PC-3 (cell line): ENCODE data around the gene TFE3. TPM values are rescaled to one million over a fixed set of nuclear protein-coding genes. Genes with fewer than 3 reads are reported as not detected.
A peak's percentile ranks its signal among the peaks of the same experiment; 100 is the strongest.

Source experiments
- ATAC-seq: fragments of 200-7000 bp; cut with Tn5 transposase; 2 replicates; pipeline ENCODE4 v1.9.1; 2020; ENCODE audit warnings: mild to moderate bottlenecking, moderate library complexity
- BruUV-seq: library from RNA; stranded (reverse); fragments of 400-500 nt; replicated peaks from 2 replicates; lab custom pipeline; 2021; lab: Mats Ljungman, UMichigan
- CTCF ChIA-PET: fragments of 300-600 bp; sonication (Branson Sonifier 250); formaldehyde crosslinking; loops from one replicate; lab custom pipeline; 2022; ENCODE audit warnings: antibody characterized with exemption; lab: Charles Lee
- POLR2A ChIA-PET: fragments of 300-600 bp; sonication (Branson Sonifier 250); formaldehyde crosslinking; loops from one replicate; lab custom pipeline; 2022; ENCODE audit warnings: antibody characterized with exemption; ENCODE audit not compliant: unreplicated experiment; lab: Charles Lee
- DNase-seq: peaks from one replicate; pipeline ENCODE4 v3.0.0-alpha.2; 2015
- H2AFZ ChIP-seq: fragments of 300-600 bp; sonication (generic); 2 replicates; pipeline ENCODE4 v1.6.0; 2016; ENCODE audit warnings: antibody characterized with exemption, low read length
- H3F3A ChIP-seq: fragments of 300-600 bp; sonication (generic); one replicate; pipeline ENCODE4 v1.6.0; 2017; ENCODE audit warnings: antibody characterized with exemption, low read length, control low read depth, mild to moderate bottlenecking; ENCODE audit not compliant: unreplicated experiment
- H3K27ac ChIP-seq: fragments of 300-600 bp; sonication (generic); 2 replicates; pipeline ENCODE4 v1.5.1; 2016; ENCODE audit warnings: mild to moderate bottlenecking, low read length
- H3K27me3 ChIP-seq: fragments of 300-600 bp; sonication (generic); 2 replicates; pipeline ENCODE4 v1.6.1; 2016; ENCODE audit warnings: low read length, mixed read lengths
- H3K36me3 ChIP-seq: fragments of 300-600 bp; sonication (generic); 2 replicates; pipeline ENCODE4 v1.6.1; 2016; ENCODE audit warnings: low read depth, mixed run types, low read length, mixed read lengths
- H3K4me1 ChIP-seq: fragments of 300-600 bp; sonication (generic); 2 replicates; pipeline ENCODE4 v1.5.1; 2016; ENCODE audit warnings: low read length; ENCODE audit not compliant: insufficient read depth
- H3K4me2 ChIP-seq: fragments of 300-600 bp; sonication (generic); 2 replicates; pipeline ENCODE4 v1.6.0; 2016; ENCODE audit warnings: low read length
- H3K4me3 ChIP-seq: fragments of 300-600 bp; sonication (generic); 2 replicates; pipeline ENCODE4 v1.5.1; 2016; ENCODE audit warnings: mild to moderate bottlenecking, low read length, mixed read lengths
- H3K79me2 ChIP-seq: fragments of 300-600 bp; sonication (generic); 2 replicates; pipeline ENCODE4 v1.6.1; 2017; ENCODE audit warnings: low read length, mixed read lengths
- H3K9ac ChIP-seq: fragments of 300-600 bp; sonication (generic); 2 replicates; pipeline ENCODE4 v1.6.0; 2016; ENCODE audit warnings: mild to moderate bottlenecking, low read length
- H3K9me2 ChIP-seq: fragments of 300-600 bp; sonication (generic); replicated peaks from 2 replicates; pipeline ENCODE4 v1.6.1; 2016; ENCODE audit warnings: mixed run types, low read length, mixed read lengths
- H3K9me3 ChIP-seq: fragments of 300-600 bp; sonication (generic); 2 replicates; pipeline ENCODE4 v1.6.1; 2016; ENCODE audit warnings: low read length, mixed read lengths
- H4K20me1 ChIP-seq: fragments of 300-600 bp; sonication (generic); 2 replicates; pipeline ENCODE4 v1.6.1; 2016; ENCODE audit warnings: low read length, mixed read lengths
- EZH2 ChIP-seq: fragments of 300-600 bp; sonication (generic); IDR thresholded peaks from one replicate; pipeline ENCODE4 v1.6.1; 2017; ENCODE audit warnings: antibody characterized with exemption, mild to moderate bottlenecking, low read length; ENCODE audit not compliant: unreplicated experiment
- EZH2phosphoT487 ChIP-seq: fragments of 300-600 bp; sonication (generic); IDR thresholded peaks from 2 replicates; pipeline ENCODE4 v1.6.1; 2018; ENCODE audit warnings: mild to moderate bottlenecking, antibody characterized with exemption, low read length, borderline replicate concordance
- intact Hi-C: fragments of 100-400 bp; cut with micrococcal nuclease; formaldehyde crosslinking; loops from 2 replicates; pipeline ENCODE4 v1.9.0; 2023
- total RNA-seq: library from RNA; depleted of rRNA; stranded (reverse); fragments of >200 nt; gene quantifications from 2 replicates; pipeline ENCODE4 v1.2.3, GENCODE V29; 2014
- TF ChIP-seq, protein P1 (sequence below): fragments of 300-600 bp; sonication (generic); conservative IDR thresholded peaks from 2 replicates; pipeline ENCODE4 v1.5.1; 2017; ENCODE audit warnings: antibody characterized with exemption, low read depth, mild to moderate bottlenecking, low read length

TFE3 gene
- total RNA-seq, 1 experiment from 2014 or later = 46.9 TPM

DNA sequence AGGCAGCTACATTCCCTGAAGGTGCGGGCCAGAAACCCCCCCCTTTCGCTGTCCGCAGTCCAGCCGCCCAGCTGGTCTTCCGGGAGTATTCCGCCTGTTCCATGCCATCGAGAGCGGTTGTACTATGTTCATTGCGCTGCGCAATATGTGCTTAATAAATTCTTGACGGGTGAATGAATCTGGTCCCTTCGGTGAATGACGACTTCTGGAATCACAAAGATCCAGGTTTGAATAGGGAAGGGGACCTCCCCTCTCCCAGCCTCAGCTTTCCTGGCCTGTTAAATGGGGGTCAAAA is 777 bp upstream of the TFE3 start:
- peaks cover 29% of the 10 kb centered on the region for H3K4me1 ChIP-seq
- no peak for TF ChIP-seq EZH2
- no peak for TF ChIP-seq EZH2phosphoT487
- TF ChIP-seq, protein P1, sequence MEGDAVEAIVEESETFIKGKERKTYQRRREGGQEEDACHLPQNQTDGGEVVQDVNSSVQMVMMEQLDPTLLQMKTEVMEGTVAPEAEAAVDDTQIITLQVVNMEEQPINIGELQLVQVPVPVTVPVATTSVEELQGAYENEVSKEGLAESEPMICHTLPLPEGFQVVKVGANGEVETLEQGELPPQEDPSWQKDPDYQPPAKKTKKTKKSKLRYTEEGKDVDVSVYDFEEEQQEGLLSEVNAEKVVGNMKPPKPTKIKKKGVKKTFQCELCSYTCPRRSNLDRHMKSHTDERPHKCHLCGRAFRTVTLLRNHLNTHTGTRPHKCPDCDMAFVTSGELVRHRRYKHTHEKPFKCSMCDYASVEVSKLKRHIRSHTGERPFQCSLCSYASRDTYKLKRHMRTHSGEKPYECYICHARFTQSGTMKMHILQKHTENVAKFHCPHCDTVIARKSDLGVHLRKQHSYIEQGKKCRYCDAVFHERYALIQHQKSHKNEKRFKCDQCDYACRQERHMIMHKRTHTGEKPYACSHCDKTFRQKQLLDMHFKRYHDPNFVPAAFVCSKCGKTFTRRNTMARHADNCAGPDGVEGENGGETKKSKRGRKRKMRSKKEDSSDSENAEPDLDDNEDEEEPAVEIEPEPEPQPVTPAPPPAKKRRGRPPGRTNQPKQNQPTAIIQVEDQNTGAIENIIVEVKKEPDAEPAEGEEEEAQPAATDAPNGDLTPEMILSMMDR = no peak
- peak overlapping the region; percentile 49 for H3K9ac ChIP-seq
- DNase-seq = no peak
- H3K79me2 ChIP-seq = peaks cover 39% of the 10 kb centered on the region
- H3K4me2 ChIP-seq = peak overlapping the region; percentile 80
- CTCF ChIA-PET = interaction anchor here (0.7 kb wide), 1 partner anchor 71 kb away, joined by 4 read pairs; no protein-coding TSS in a partner anchor
- peak overlapping the region; percentile 86 for H2AFZ ChIP-seq
- no peaks in the 10 kb centered on the region for H3F3A ChIP-seq
- H3K27me3 ChIP-seq = no peaks in the 10 kb centered on the region
- H3K27ac ChIP-seq = peak overlapping the region; percentile 30
- TSS peak; percentile 59 for BruUV-seq
- POLR2A ChIA-PET = interaction anchor here (0.6 kb wide), 1 partner anchor 61 kb away, joined by 3 read pairs; no protein-coding TSS in a partner anchor
- no peaks in the 10 kb centered on the region for H4K20me1 ChIP-seq
- intact Hi-C loops = loop anchor here (1.0 to 5.0 kb wide), 6 partner anchors 42 to 147 kb away; partner anchors contain the start of genes GRIPAP1, MAGIX, PQBP1 and TIMM17B
- no peaks in the 10 kb centered on the region; the same call in 1 of the 2 replicates for H3K36me3 ChIP-seq
- H3K4me3 ChIP-seq = peak overlapping the region; percentile 64
- no peaks in the 10 kb centered on the region for H3K9me3 ChIP-seq
- H3K9me2 ChIP-seq = no peaks in the 10 kb centered on the region
- ATAC-seq = no peak

DNA sequence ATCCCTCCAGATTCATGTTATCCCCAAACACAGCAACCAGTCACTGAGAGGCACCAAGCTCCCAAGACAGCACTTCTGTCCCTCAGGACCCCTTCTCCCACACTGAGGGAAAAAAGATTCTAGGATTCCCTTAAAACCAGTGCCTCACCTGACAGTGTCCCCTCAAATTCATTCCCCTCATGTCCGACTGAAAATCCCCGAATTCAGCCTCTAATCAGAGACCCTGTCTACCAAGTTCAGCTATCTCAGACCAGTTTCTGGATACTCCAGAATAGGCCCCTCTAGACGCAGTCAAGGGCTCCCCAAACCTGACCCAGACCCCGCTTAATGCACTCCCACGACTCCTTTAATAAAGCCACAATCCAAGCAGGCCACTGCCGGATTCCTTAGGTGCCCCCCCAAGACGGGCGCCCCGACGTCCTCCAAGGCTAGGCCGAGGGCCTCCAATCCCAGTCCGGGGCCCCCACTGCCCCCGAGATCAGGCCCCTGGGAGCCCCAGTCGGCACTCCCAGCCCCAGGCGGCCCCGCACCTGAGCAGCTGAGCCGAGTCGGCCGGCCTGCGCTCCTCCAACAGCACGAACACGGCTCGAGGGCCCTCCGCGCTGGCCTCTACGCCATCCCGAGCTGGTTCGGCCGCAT is 457 bp downstream of the TFE3 start:
- H2AFZ ChIP-seq = peak overlapping the region; percentile 52; the same call in 1 of the 2 replicates
- H3K9me2 ChIP-seq = no peaks in the 10 kb centered on the region
- peaks cover 8% of the 10 kb centered on the region for H3K36me3 ChIP-seq
- H3K9me3 ChIP-seq = no peaks in the 10 kb centered on the region
- TF ChIP-seq EZH2 (no peak), EZH2phosphoT487 (no peak)
- TF ChIP-seq, protein P1 = no peak
- peak overlapping the region; percentile 91 for H3K4me2 ChIP-seq
- BruUV-seq = no TSS peak
- peaks cover 41% of the 10 kb centered on the region for H3K79me2 ChIP-seq
- ATAC-seq (peak; percentile 0; the same call in 1 of the 2 replicates), DNase-seq (no peak)
- H3K4me3 ChIP-seq = peak overlapping the region; percentile 96
- CTCF ChIA-PET = no interaction called here
- H3K4me1 ChIP-seq = peaks cover 41% of the 10 kb centered on the region
- H3F3A ChIP-seq = no peaks in the 10 kb centered on the region
- H4K20me1 ChIP-seq = no peaks in the 10 kb centered on the region
- POLR2A ChIA-PET = interaction anchor here (0.9 kb wide), 1 partner anchor 41 kb away, joined by 12 read pairs; the partner anchor contains the start of gene GRIPAP1
- peak overlapping the region; percentile 91 for H3K9ac ChIP-seq
- H3K27ac ChIP-seq = peak overlapping the region; percentile 65
- intact Hi-C loops = loop anchor here (1.0 to 5.0 kb wide), 6 partner anchors 40 to 145 kb away; partner anchors contain the start of genes GRIPAP1, MAGIX, PQBP1 and TIMM17B
- no peaks in the 10 kb centered on the region for H3K27me3 ChIP-seq
